ENCODE measurements around the gene AXL. TPM values are rescaled to one million over a fixed set of nuclear protein-coding genes. Genes with fewer than 3 reads are reported as not detected.
"Not testable (repeated sequence)": the region's sequence is repeated elsewhere in the genome, so short reads cannot be mapped to it uniquely, and the experiment has no call there.

The AXL gene
- total RNA-seq, 4 donors from 2014 or later, result 22.3 to 86.5 (median 60.6) TPM

GRCh38 chr19:41226053-41226873 lies 7.2 kb downstream of the AXL start:
- intact Hi-C loops (cut with DNase I; ENCODE audit: low total_unique reads), result no loop called here
- Histone ChIP-seq H3K27me3 (no peaks in the 10 kb centered on the region), H3K4me3 (peak overlapping the region; percentile 21 to 43), H3K27ac (peak overlapping the region; percentile 91 to 93), H3K36me3 (no peaks in the 10 kb centered on the region), H3K9me3 (no peaks in the 10 kb centered on the region), H3K4me1 (peaks cover 0 to 5% of the 10 kb centered on the region in 2 donors)
- peak; percentile 79 to 87 for DNase-seq
- TF ChIP-seq POLR2A (IDR thresholded peaks at IDR 0.05), result peak in 1 of 2 donors; percentile 21
- TF ChIP-seq CTCF (IDR thresholded peaks at IDR 0.05), result peak in 2 of 4 experiments; percentile 13 to 21

GRCh38 chr19:41226874-41227390 lies 7.9 kb downstream of the AXL start:
- peaks cover 0 to 5% of the 10 kb centered on the region in 2 donors for H3K4me1 ChIP-seq
- no peaks in the 10 kb centered on the region for H3K36me3 ChIP-seq
- H3K9me3 ChIP-seq, result no peaks in the 10 kb centered on the region
- peak overlapping the region; percentile 91 to 93 for H3K27ac ChIP-seq
- DNase-seq, result no peak
- TF ChIP-seq CTCF (IDR thresholded peaks at IDR 0.05) (no peak), POLR2A (IDR thresholded peaks at IDR 0.05) (no peak)
- intact Hi-C loops (cut with DNase I; ENCODE audit: low total_unique reads), result no loop called here
- peak overlapping the region; percentile 21 to 43 for H3K4me3 ChIP-seq
- H3K27me3 ChIP-seq, result no peaks in the 10 kb centered on the region

GRCh38 chr19:41228486-41228885 lies 9.5 kb downstream of the AXL start:
- H3K27me3 ChIP-seq, result no peaks in the 10 kb centered on the region
- no peaks in the 10 kb centered on the region for H3K9me3 ChIP-seq
- TF ChIP-seq CTCF (IDR thresholded peaks at IDR 0.05) (no peak), POLR2A (IDR thresholded peaks at IDR 0.05) (no peak)
- H3K4me3 ChIP-seq, result no peak overlapping the region
- no peak overlapping the region for H3K27ac ChIP-seq
- intact Hi-C loops (cut with DNase I; ENCODE audit: low total_unique reads), result no loop called here
- no peak for DNase-seq
- H3K4me1 ChIP-seq, result peaks cover 0 to 5% of the 10 kb centered on the region in 2 donors
- no peaks in the 10 kb centered on the region for H3K36me3 ChIP-seq

- H3K36me3 ChIP-seq; intact Hi-C loops (cut with DNase I; ENCODE audit: low total_unique reads): not testable (repeated sequence)
These were observed 10.3 kb downstream of the AXL start for GRCh38 chr19:41229338-41229737.

GRCh38 chr19:41230067-41230857 lies 11.2 kb downstream of the AXL start:
- peaks cover 0 to 2% of the 10 kb centered on the region in 2 donors for H3K4me1 ChIP-seq
- H3K36me3 ChIP-seq, result no peaks in the 10 kb centered on the region
- H3K27ac ChIP-seq, result no peak overlapping the region
- no peak for DNase-seq
- H3K27me3 ChIP-seq, result no peaks in the 10 kb centered on the region
- no peak overlapping the region for H3K4me3 ChIP-seq
- TF ChIP-seq CTCF (IDR thresholded peaks at IDR 0.05), result no peak
- no peak for TF ChIP-seq POLR2A (IDR thresholded peaks at IDR 0.05)
- intact Hi-C loops (cut with DNase I; ENCODE audit: low total_unique reads), result no loop called here
- no peaks in the 10 kb centered on the region for H3K9me3 ChIP-seq

More at GRCh38 chr19:41229338-41229737, 10.3 kb downstream of the AXL start:
- H3K27ac ChIP-seq, result peak overlapping the region in 1 of 2 donors; percentile 34
- not testable (repeated sequence) for H3K9me3 ChIP-seq, H3K4me1 ChIP-seq, DNase-seq, H3K27me3 ChIP-seq, H3K4me3 ChIP-seq

Data from uterus (tissue), 4 donors.